Cerebellar nuclear complex (tissue), 1 donor: ENCODE results near the gene ITGA2B.
"Not testable (repeated sequence)": the region's sequence is repeated elsewhere in the genome, so short reads cannot be mapped to it uniquely, and the experiment has no call there.

ENCODE experiments used
- DNase-seq, 2 experiments: peaks; one replicate each; lab custom pipeline; 2025; lab: John Stamatoyannopoulos, UW

Gene ITGA2B

DNA sequence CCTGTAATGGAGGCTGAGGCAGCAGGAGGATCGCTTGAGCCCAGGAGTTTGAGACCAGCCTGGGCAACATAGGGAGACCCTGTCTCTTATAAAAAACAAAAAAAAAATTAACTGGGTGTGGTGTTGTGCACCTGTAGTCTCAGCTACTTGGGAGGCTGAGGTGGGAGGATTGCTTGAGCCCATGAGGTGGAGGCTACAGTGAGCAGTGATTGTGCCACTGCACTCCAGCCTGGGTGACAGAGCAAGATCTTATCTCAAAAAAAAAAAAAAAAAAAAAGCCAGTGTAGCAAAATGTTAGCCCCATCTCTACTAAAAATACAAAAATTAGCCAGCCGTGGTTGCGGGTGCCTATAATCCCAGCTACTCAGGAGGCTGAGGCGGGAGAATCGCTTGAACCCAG, 59.2 kb downstream of the ITGA2B start:
- DNase-seq: not testable (repeated sequence)

DNA sequence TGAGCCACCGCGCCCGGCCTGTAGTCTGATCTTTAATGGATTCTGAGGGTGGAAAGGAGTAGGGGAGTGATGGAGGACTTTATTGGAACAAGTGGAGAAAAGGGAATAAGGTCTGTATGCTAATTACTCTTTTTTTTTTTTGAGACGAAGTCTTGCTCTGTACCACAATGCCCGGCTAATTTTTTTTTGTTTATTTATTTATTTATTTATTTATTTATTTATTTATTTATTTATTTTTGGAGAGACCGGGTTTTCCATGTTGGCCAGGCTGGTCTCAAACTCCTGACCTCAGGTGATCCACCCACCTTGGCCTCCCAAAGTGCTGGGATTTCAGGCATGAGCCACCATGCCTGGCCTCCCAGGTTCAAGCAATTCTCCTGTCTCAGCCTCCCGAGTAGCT, 59.9 kb downstream of the ITGA2B start:
- DNase-seq: not testable (repeated sequence)

DNA sequence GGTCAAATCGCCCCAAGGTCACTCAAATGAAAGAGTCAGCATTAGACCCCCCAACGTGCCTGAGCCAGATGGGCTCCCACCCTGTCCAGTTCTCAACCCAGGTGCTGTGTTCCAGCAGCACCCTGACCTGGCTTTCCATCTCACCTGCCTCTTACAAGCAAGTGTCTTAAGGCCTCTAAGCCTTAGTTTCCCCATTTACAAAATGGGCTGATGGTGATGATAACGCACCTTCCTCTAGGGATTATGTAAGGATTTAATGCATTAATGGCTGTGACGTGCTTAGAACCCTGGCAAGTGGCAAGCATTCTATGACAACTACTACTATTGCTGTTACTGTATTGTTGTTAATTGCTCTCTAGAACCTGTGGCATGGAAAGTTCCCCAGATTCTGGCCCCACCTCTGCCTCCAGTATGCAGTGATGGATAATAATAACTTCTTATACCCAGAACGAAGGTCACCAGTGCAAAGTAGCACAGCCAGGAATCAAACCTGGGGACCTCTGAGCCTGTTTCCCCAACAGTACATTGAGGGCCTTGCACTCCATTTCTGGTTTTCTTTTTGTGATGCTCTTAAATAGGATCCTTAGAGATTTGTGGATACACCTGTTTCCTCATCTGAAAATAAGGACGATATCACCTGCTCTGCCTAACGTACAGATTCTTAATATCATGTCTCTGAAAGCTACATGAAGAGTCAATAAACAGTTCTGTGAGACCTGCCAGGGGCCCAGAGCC, 61.6 kb downstream of the ITGA2B start:
- no peak for DNase-seq

DNA sequence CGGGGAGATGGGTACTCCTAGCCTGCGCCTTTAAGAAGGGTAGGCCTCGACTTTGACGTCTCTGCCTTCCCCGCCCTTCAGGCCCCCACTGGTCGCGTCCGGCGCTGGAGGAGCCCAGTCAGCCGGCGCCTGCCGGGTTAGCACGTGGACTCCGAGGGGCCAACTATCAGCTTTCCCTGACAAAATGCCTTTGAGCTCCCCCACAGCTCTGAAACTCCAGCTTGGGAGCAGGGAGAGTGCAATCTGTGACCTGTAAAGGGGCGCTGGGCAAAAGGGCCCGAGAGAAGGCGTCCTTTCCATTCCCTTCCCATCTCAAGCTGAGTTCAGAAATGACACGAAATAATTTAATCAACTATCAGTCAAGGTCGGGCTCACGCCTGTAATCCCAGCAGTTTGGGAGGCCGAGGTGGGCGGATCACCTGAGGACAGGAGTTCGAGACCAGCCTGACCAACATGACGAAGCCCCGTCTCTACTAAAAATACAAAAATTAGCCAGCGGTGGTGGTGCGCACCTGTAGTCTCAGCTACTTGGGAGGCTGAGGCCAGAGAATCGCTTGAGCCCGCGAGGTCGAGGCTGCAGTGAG, 62.5 kb downstream of the ITGA2B start:
- DNase-seq: peak; percentile 80 to 96

DNA sequence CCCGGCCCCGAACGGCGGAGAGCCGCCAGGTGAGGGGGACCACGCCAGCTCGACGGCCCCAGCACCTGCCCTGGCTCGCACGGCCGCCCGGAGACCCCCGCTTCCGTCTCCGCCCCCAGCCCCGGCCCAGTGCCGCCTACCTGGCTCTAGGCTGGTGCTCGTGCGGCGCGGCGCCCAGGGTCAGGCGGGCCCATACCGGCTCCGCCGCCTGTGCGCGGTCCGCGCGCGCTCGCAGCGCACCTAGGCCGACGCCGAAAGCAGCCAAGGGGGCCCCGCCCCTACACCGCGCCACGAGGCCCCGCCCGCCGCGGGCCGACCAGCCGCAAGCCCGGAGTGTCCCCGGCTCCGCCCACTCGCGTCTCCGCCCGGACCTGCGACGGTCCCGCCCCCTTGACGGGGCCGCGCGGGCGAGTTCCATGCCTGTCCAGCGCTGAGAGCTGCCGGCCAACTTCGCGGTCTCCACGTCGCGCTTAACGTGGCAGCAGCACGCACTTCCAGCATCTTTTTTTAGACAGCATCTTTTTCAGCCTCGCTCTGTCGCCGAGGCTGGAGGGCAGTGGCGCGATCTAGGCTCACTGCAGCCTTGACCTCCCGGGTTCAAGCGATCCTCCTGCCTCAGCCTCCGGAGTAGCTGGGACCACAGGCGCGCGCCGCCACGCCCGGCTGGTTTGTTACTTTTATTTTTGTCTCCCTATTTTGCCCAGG, 64.7 kb downstream of the ITGA2B start, which contains the start of gene SLC25A39:
Gene SLC25A39 (minus strand): TSS at position 253 of the 705 bp plus-strand sequence. CDS start 1,261 bp downstream, outside the sequence.
- peak; percentile 36 to 72 for DNase-seq

DNA sequence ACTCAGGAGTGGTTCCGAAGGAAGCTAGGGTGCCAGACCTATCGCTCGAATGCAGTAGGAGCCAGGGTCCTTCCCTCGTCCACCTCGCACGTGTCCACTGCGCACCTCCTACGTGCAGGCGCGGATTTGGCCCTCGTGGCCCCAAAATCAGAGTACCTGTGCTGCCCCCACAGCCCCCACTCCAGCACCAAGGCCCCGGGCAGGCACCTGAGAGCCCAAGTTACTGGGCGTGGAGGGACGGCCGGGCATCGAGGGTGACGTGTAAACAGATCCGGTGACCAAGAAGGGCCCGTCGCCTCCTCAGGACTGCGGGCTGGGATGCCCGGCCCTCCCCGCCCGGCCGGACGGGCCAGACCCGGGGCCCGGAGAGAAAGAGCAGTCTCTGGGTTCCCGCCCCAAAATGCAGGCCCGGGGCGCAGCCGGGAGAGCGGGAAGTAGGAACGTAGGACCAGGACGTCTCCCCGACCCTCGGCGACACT, 65.3 kb downstream of the ITGA2B start:
- DNase-seq: no peak

DNA sequence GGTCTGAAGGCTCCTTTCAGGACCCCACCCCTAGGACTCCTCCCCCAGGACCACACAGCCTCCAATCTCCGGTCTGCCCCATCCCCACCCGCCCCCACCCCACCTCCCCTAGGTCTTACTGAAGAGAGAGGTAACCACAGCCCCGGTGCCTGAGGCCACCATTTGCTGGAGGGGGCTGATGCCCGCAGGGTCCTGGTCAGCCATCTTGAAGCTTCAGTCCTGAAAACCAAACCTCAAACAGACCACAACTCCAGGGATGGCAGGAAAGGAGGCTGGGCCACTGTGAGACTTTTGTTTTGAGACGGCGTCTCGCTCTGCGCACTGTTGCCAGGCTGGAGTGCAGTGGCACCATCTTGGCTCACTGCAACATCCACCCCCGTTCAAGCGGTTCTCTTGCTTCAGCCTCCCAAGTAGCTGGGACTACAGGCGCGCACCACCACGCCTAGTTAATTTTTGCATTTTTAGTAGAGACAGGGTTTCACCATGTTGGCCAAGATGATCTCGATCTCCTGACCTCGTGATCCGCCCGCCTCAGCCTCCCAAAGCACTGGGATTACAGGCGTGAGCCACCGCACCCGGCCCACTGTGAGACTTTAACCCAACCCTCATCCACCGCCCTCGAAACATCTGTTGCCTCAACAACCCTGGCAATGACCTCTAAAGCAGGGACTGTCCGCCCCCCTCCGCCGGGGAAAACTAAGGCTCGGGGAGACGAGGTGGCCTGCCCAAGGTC, 65.9 kb downstream of the ITGA2B start:
- no peak for DNase-seq

DNA sequence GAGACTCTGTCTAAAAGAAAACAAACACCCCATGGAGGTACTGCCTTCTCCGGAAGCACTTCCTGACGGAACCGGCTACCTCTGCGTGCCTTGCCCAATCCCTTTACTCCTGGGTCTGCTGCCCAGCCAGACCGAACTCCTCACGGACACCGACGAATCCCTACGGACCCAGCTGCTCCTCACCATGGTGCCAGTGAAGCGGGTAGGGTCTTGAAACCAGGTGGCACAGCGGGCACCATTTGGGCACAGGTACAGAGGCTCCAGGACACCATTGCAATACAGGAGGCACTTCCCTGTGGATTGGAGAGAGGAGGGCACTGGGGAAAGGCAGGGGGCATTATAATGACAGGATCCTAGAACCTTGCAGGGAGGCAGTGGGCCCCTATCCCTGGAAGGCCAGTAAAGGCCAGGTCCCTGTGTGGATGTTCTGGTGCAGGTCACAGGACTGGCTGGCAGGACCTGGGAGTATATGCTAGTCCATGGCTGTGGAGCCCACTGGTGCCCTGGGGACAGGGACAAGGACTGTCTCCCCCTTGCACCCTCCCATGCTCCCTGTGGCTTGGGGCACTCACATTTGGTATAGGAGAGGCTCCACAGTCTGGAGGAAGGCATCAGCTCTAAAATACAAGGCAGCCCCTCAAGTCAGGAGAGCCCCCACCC, 67.1 kb downstream of the ITGA2B start:
- no peak for DNase-seq
